A549 (cell line): ENCODE data around the gene TSFM. TPM values are rescaled to one million over a fixed set of nuclear protein-coding genes. Genes with fewer than 3 reads are reported as not detected.
"Not testable (repeated sequence)": the region's sequence is repeated elsewhere in the genome, so short reads cannot be mapped to it uniquely, and the experiment has no call there.

Source experiments
- ATAC-seq, 2 experiments: fragments of 200-7000 bp in 1 of 2; fragments of >200 bp in 1 of 2; cut with Nextera tagmentation in 1 of 2; cut with Tn5 transposase in 1 of 2; 3 replicates each; pipeline versions ENCODE4 v1.8.0 to v1.9.1; 2018 to 2020; ENCODE audit warnings: mild to moderate bottlenecking in 1 of 2, moderate library complexity in 1 of 2
- CTCF ChIA-PET: fragments of 300-600 bp; sonication (Branson Sonifier 250); formaldehyde crosslinking; extraction: SDS; loops from one replicate; lab custom pipeline; 2021; ENCODE audit warnings: antibody characterized with exemption, inconsistent platforms; lab: Yijun Ruan, JAX
- POLR2A ChIA-PET: fragments of 350-600 bp; formaldehyde crosslinking; extraction: SDS; loops from one replicate; lab custom pipeline; 2021; ENCODE audit warnings: antibody characterized with exemption, inconsistent platforms; lab: Yijun Ruan, JAX
- DNase-seq, 2 experiments: peaks; one replicate each; pipeline versions ENCODE4 v3.0.0 to v3.0.0-alpha.2; 2011 to 2016; ENCODE audit warnings: low read depth in 1 of 2, low spot score in 1 of 2
- FAIRE-seq: peaks from 2 replicates; lab custom pipeline; 2011; peaks lifted over from hg19 to GRCh38; lab: Jason Lieb, UNC
- H3K27ac ChIP-seq, 2 experiments: fragments of >200 bp; sonication (Bioruptor Twin); formaldehyde crosslinking; 3 replicates each; pipeline ENCODE4 v1.5.1; 2016 to 2017
- H3K4me1 ChIP-seq: fragments of >200 bp; sonication (Bioruptor Twin); formaldehyde crosslinking; 3 replicates; pipeline ENCODE4 v1.6.1; 2016
- H3K4me2 ChIP-seq: fragments of >200 bp; sonication (Bioruptor Twin); formaldehyde crosslinking; 3 replicates; pipeline ENCODE4 v1.6.1; 2016
- H3K4me3 ChIP-seq: fragments of >200 bp; sonication (Bioruptor Twin); formaldehyde crosslinking; 3 replicates; pipeline ENCODE4 v1.5.1; 2016
- H3K9me3 ChIP-seq: fragments of >200 bp; sonication (Bioruptor Twin); formaldehyde crosslinking; 3 replicates; pipeline ENCODE4 v1.6.1; 2016
- BHLHE40 ChIP-seq: IDR thresholded peaks from 2 replicates; pipeline ENCODE4 v1.6.1; 2012; ENCODE audit warnings: low read depth, low read length, inconsistent platforms
- CHD2 ChIP-seq: fragments of 150-350 bp; IDR thresholded peaks from 2 replicates; pipeline ENCODE4 v1.6.1; 2014; ENCODE audit warnings: low read length; ENCODE audit not compliant: partially characterized antibody
- EHF ChIP-seq: fragments of 250-450 bp; sonication (Bioruptor Pico); IDR thresholded peaks from 2 replicates; pipeline ENCODE4 v1.5.0; 2020; ENCODE audit warnings: mild to moderate bottlenecking
- EHMT2 ChIP-seq: fragments of 200-600 bp; sonication (generic); IDR thresholded peaks from 2 replicates; pipeline ENCODE4 v1.6.1; 2016; ENCODE audit warnings: antibody characterized with exemption, low read depth, mild to moderate bottlenecking, moderate library complexity
- FOXS1 ChIP-seq: fragments of 250-450 bp; sonication (Bioruptor Pico); IDR thresholded peaks from 2 replicates; pipeline ENCODE4 v1.5.0; 2020; ENCODE audit warnings: mild to moderate bottlenecking, moderate library complexity
- HDAC2 ChIP-seq: fragments of 200-600 bp; sonication (generic); IDR thresholded peaks from 2 replicates; pipeline ENCODE4 v1.6.1; 2016
- HEYL ChIP-seq: fragments of 250-450 bp; sonication (Bioruptor Pico); IDR thresholded peaks from 2 replicates; pipeline ENCODE4 v1.8.0; 2021; ENCODE audit warnings: mild to moderate bottlenecking, moderate library complexity
- KDM5A ChIP-seq: fragments of 200-600 bp; sonication (generic); IDR thresholded peaks from 2 replicates; pipeline ENCODE4 v1.6.1; 2016; ENCODE audit warnings: antibody characterized with exemption, mild to moderate bottlenecking
- MAFK ChIP-seq: fragments of 450-650 bp; IDR thresholded peaks from 2 replicates; pipeline ENCODE4 v1.6.1; 2014; ENCODE audit not compliant: partially characterized antibody
- ZSCAN20 ChIP-seq: fragments of 250-450 bp; sonication (Bioruptor Pico); IDR thresholded peaks from 2 replicates; pipeline ENCODE4 v1.8.0; 2022; ENCODE audit warnings: mild to moderate bottlenecking, moderate library complexity
- WGBS: methylation state at CpG from one replicate; pipeline ENCODE4 v1.1.6; 2017; ENCODE audit errors: missing lambda C conversion rate; 5-methylcytosine and 5-hydroxymethylcytosine counted together
- polyA plus RNA-seq, 4 experiments: library from polyadenylated mRNA; depleted of rRNA in 3 of 4; stranded (reverse); fragments of >200 nt; fragmentation: RNase III in 1 of 4; extraction: RNeasy Plus Mini Kit Qiagen cat#74134 plus additional on column Dnase treatment in 1 of 4; gene quantifications; 2 replicates in 3 of 4; 3 replicates in 1 of 4; pipeline ENCODE4 v1.2.3, GENCODE V29; 2011 to 2017
- TF ChIP-seq, protein P1 (sequence below): fragments of 250-450 bp; sonication (Bioruptor Pico); IDR thresholded peaks from 2 replicates; pipeline ENCODE4 v1.5.0; 2020; ENCODE audit warnings: low read depth, mild to moderate bottlenecking, moderate library complexity
- TF ChIP-seq, protein P2 (sequence below): fragments of 150-350 bp; IDR thresholded peaks from 2 replicates; pipeline ENCODE4 v1.6.1; 2014; ENCODE audit warnings: low read depth, mild to moderate bottlenecking, low read length
- TF ChIP-seq, protein P3 (sequence below): fragments of 200-600 bp; sonication (generic); IDR thresholded peaks from 2 replicates; pipeline ENCODE4 v1.6.1; 2016; ENCODE audit warnings: antibody characterized with exemption, mild to moderate bottlenecking, moderate library complexity

TSFM gene
- polyA plus RNA-seq, 2 of the 4 experiments (the other 2 are of a cell fraction) = 31.7 to 60.2 TPM

- DNase-seq (no peak), ATAC-seq (no peak), FAIRE-seq (no peak)
- no peaks in the 10 kb centered on the region for H3K4me1 ChIP-seq
- TF ChIP-seq ZSCAN20 (no peak), MAFK (no peak), HEYL (no peak)
- 37% methylated on average over 3 of the region's 3 CpGs for WGBS
- H3K4me2 ChIP-seq = no peak overlapping the region
- H3K4me3 ChIP-seq = no peak overlapping the region
- CTCF ChIA-PET = interaction anchor here (0.6 to 6.6 kb wide), 9 partner anchors 11 to 275 kb away, joined by 3 to 40 read pairs (median 8); no protein-coding TSS in a partner anchor
- no peaks in the 10 kb centered on the region for H3K9me3 ChIP-seq
- POLR2A ChIA-PET = no interaction called here
- H3K27ac ChIP-seq = no peak overlapping the region
Observed at GRCh38 chr12:57816001-57816854, 33.6 kb downstream of the TSFM start.

DNA sequence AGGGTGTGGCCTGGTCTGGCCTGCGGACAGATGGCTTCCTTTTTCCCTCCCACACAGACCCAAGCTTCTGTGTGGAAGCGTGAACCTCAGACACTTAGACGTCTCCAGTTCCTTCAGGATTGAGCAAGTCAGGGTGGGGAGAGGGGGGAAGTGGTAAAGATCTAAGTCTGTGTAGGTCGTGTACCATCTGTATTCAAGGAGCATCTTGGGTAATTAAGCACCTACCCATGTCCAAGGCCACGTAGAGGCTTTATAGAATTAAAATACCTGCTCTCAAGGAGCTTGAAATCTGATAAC lies 34.2 kb downstream of the TSFM start:
- DNase-seq = no peak
- no peak for FAIRE-seq
- CTCF ChIA-PET = interaction anchor here (1.0 to 6.6 kb wide), 7 partner anchors 11 to 88 kb away, joined by 3 to 40 read pairs (median 6); no protein-coding TSS in a partner anchor
- POLR2A ChIA-PET = no interaction called here
- 72% methylated on average over 5 of the region's 5 CpGs for WGBS
- Histone ChIP-seq H3K4me3 (no peak overlapping the region), H3K4me1 (no peaks in the 10 kb centered on the region), H3K4me2 (no peak overlapping the region), H3K9me3 (no peaks in the 10 kb centered on the region), H3K27ac (no peak overlapping the region)
- TF ChIP-seq, protein P1, sequence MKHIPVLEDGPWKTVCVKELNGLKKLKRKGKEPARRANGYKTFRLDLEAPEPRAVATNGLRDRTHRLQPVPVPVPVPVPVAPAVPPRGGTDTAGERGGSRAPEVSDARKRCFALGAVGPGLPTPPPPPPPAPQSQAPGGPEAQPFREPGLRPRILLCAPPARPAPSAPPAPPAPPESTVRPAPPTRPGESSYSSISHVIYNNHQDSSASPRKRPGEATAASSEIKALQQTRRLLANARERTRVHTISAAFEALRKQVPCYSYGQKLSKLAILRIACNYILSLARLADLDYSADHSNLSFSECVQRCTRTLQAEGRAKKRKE (CRISPR knock-in tag) = no peak
- TF ChIP-seq HDAC2 = no peak
- no peak for TF ChIP-seq EHF (CRISPR knock-in tag)
- no peak for TF ChIP-seq KDM5A
- no peak for TF ChIP-seq CHD2
- no peak for TF ChIP-seq FOXS1
- no peak for ATAC-seq

DNA sequence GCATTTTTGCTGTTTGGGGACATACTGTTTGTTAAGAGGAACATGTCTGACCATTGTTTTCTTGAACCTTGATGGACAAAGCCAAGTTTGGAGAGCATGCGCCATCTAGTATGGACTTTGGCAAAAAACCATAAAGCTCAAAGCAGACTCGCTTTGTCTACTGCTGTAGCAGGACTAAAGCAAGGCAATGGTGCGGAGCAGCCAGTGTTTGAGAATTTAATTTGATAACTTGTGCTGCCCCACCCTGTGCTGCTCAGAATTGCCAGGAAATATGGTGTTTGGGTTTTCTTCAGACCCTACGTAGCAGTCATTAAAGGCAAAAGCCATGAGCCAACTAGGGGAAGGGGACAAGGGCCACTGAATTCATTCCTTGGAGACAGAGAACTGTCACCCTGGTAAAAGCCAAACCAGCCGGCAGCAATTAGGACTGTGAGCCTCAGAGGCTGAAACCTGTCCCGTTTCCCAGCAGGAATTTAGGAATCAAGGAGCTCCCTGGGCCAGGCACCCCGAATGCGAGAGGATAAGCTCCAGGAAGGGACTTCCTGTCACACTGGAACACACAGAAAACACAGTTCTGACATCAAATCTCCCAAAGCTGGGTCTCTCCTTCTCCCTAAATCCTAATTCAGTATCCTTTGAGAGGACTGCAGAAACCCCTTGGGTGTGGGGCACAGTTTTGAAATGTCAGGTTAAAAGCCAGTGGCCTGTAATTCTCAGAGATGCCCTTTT lies 34.8 kb downstream of the TSFM start:
- TF ChIP-seq, protein P2, sequence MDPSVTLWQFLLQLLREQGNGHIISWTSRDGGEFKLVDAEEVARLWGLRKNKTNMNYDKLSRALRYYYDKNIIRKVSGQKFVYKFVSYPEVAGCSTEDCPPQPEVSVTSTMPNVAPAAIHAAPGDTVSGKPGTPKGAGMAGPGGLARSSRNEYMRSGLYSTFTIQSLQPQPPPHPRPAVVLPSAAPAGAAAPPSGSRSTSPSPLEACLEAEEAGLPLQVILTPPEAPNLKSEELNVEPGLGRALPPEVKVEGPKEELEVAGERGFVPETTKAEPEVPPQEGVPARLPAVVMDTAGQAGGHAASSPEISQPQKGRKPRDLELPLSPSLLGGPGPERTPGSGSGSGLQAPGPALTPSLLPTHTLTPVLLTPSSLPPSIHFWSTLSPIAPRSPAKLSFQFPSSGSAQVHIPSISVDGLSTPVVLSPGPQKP = no peak
- TF ChIP-seq EHMT2 (no peak), BHLHE40 (no peak)
- TF ChIP-seq, protein P3, sequence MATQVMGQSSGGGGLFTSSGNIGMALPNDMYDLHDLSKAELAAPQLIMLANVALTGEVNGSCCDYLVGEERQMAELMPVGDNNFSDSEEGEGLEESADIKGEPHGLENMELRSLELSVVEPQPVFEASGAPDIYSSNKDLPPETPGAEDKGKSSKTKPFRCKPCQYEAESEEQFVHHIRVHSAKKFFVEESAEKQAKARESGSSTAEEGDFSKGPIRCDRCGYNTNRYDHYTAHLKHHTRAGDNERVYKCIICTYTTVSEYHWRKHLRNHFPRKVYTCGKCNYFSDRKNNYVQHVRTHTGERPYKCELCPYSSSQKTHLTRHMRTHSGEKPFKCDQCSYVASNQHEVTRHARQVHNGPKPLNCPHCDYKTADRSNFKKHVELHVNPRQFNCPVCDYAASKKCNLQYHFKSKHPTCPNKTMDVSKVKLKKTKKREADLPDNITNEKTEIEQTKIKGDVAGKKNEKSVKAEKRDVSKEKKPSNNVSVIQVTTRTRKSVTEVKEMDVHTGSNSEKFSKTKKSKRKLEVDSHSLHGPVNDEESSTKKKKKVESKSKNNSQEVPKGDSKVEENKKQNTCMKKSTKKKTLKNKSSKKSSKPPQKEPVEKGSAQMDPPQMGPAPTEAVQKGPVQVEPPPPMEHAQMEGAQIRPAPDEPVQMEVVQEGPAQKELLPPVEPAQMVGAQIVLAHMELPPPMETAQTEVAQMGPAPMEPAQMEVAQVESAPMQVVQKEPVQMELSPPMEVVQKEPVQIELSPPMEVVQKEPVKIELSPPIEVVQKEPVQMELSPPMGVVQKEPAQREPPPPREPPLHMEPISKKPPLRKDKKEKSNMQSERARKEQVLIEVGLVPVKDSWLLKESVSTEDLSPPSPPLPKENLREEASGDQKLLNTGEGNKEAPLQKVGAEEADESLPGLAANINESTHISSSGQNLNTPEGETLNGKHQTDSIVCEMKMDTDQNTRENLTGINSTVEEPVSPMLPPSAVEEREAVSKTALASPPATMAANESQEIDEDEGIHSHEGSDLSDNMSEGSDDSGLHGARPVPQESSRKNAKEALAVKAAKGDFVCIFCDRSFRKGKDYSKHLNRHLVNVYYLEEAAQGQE = no peak
- TF ChIP-seq, all 56 proteins: peak for 0
- Histone ChIP-seq H3K27ac (no peak overlapping the region), H3K4me1 (no peaks in the 10 kb centered on the region), H3K4me2 (no peak overlapping the region), H3K9me3 (no peaks in the 10 kb centered on the region), H3K4me3 (no peak overlapping the region)
- DNase-seq = no peak
- ChIA-PET CTCF (interaction anchor here (0.8 to 6.6 kb wide), 11 partner anchors 10 to 87 kb away, joined by 3 to 40 read pairs (median 5); partner anchors contain the start of gene TSFM), POLR2A (no interaction called here)
- no peak for FAIRE-seq
- WGBS = 94% methylated on average over 8 of the region's 8 CpGs
- no peak for ATAC-seq

DNA sequence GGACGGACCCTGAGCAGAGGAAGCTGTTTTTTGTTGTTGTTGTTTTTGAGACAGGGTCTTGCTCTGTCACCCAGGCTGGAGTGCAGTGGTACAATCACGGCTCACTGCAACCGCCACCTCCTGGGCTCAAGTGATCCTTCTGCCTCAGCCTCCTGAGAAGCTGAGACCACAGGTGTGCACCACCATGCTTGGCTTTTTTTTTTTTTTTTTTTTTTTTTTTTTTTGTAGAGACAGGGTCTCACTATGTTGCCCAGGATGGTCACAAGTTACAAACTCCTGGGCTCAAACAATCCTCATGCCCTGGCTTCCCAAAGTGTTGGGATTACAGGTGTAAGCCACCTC lies 35.4 kb downstream of the TSFM start:
- H3K4me3 ChIP-seq, FAIRE-seq, H3K9me3 ChIP-seq, H3K27ac ChIP-seq, H3K4me1 ChIP-seq, DNase-seq, POLR2A ChIA-PET, H3K4me2 ChIP-seq, ATAC-seq: not testable (repeated sequence)
- WGBS = 96% methylated on average over 3 of the region's 3 CpGs
- CTCF ChIA-PET = interaction anchor here (0.8 to 4.2 kb wide), 10 partner anchors 12 to 87 kb away, joined by 3 to 31 read pairs (median 4); partner anchors contain the start of gene TSFM

GRCh38 chr12:57820119-57820518 lies 37.5 kb downstream of the TSFM start:
- ATAC-seq, H3K9me3 ChIP-seq, H3K4me1 ChIP-seq, H3K27ac ChIP-seq, FAIRE-seq, H3K4me2 ChIP-seq, DNase-seq, POLR2A ChIA-PET, H3K4me3 ChIP-seq: not testable (repeated sequence)
- WGBS = 85% methylated on average over 8 of the region's 8 CpGs
- CTCF ChIA-PET = interaction anchor here (1.3 to 4.2 kb wide), 3 partner anchors 9 to 85 kb away, joined by 3 to 31 read pairs (median 5); no protein-coding TSS in a partner anchor

GRCh38 chr12:57821015-57821414 lies 38.4 kb downstream of the TSFM start:
- H3K4me2 ChIP-seq, POLR2A ChIA-PET, H3K27ac ChIP-seq, H3K4me1 ChIP-seq, H3K4me3 ChIP-seq, H3K9me3 ChIP-seq, FAIRE-seq, ATAC-seq, DNase-seq: not testable (repeated sequence)
- CTCF ChIA-PET = interaction anchor here (1.2 to 3.0 kb wide), 3 partner anchors 8 to 85 kb away, joined by 3 to 10 read pairs (median 4); no protein-coding TSS in a partner anchor
- 98% methylated on average over 5 of the region's 5 CpGs for WGBS
